Right lobe of liver (tissue), 4 donors: ENCODE data around the gene SDK1.

Experiments
- CTCF ChIP-seq, 4 donors: fragments of 200-600 bp in 3 of 4; fragments of 450-650 bp in 1 of 4; IDR thresholded peaks; one replicate each; pipeline versions ENCODE4 v1.5.1 to v1.8.0; 2016 to 2022; ENCODE audit warnings: antibody characterized with exemption in 4 of 4, mild to moderate bottlenecking in 2 of 4
- POLR2A ChIP-seq: fragments of 450-650 bp; IDR thresholded peaks from one replicate; pipeline ENCODE4 v1.6.1; 2017; ENCODE audit warnings: antibody characterized with exemption, mild to moderate bottlenecking
- donor health status: DM: no; HTN: no; CAD: no.
- donor health status: DM: no; HTN: no; CAD: no.
- donor health status: DM: no; HTN: yes; CAD: no.

- TF ChIP-seq CTCF (IDR thresholded peaks at IDR 0.05), result no peak
- TF ChIP-seq POLR2A, result no peak
Observed at GRCh38 chr7:4157651-4158050, 856.6 kb downstream of the SDK1 start.
